NB4 (cell line): ENCODE results near the gene CHMP1A.
A peak's percentile ranks its signal among the peaks of the same experiment; 100 is the strongest.

ENCODE experiments used
- DNase-seq: peaks from one replicate; pipeline ENCODE4 v3.0.0; 2010; ENCODE audit warnings: low read depth
- H3K4me3 ChIP-seq: one replicate; pipeline ENCODE4 v1.5.1; 2011; ENCODE audit warnings: mild to moderate bottlenecking, low read depth, low read length, moderate library complexity
- MAX ChIP-seq: IDR thresholded peaks from 2 replicates; pipeline ENCODE4 v1.6.1; 2011; ENCODE audit warnings: low read depth, low read length
- MYC ChIP-seq: IDR thresholded peaks from 2 replicates; pipeline ENCODE4 v1.6.1; 2011; ENCODE audit warnings: low read depth, low read length
- POLR2A ChIP-seq: IDR thresholded peaks from 2 replicates; pipeline ENCODE4 v1.6.1; 2011; ENCODE audit warnings: mild to moderate bottlenecking; ENCODE audit not compliant: insufficient read length; ENCODE audit errors: extremely low read depth
- TF ChIP-seq, protein P1 (sequence below): IDR thresholded peaks from one replicate; pipeline ENCODE4 v1.5.1; 2012; ENCODE audit warnings: low read depth, low read length

CHMP1A gene

DNA sequence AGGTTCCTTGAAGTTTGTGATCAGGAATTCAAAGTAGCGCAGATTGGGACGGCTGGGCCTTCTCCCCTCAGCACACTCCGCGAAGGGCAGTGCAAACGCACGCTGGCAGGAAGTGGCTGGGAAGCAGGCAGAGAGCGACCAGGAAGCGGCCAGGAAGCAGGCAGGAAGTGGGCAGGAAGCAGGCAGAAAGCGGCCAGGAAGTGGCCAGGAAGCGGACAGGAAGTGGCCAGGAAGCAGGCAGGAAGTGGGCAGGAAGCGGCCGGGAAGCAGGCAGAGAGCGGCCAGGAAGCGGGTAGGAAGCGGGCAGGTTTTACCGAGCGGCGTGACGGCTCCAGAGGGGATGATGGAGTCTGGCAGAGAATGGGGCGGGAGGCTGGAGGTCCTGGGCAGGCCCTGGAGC lies 40.9 kb downstream of the CHMP1A start:
- TF ChIP-seq POLR2A (no peak), MAX (no peak), MYC (no peak)
- TF ChIP-seq, protein P1, sequence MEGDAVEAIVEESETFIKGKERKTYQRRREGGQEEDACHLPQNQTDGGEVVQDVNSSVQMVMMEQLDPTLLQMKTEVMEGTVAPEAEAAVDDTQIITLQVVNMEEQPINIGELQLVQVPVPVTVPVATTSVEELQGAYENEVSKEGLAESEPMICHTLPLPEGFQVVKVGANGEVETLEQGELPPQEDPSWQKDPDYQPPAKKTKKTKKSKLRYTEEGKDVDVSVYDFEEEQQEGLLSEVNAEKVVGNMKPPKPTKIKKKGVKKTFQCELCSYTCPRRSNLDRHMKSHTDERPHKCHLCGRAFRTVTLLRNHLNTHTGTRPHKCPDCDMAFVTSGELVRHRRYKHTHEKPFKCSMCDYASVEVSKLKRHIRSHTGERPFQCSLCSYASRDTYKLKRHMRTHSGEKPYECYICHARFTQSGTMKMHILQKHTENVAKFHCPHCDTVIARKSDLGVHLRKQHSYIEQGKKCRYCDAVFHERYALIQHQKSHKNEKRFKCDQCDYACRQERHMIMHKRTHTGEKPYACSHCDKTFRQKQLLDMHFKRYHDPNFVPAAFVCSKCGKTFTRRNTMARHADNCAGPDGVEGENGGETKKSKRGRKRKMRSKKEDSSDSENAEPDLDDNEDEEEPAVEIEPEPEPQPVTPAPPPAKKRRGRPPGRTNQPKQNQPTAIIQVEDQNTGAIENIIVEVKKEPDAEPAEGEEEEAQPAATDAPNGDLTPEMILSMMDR = no peak
- no peak overlapping the region for H3K4me3 ChIP-seq
- no peak for DNase-seq

- TF ChIP-seq POLR2A (no peak), MYC (no peak), MAX (no peak)
- TF ChIP-seq, protein P1 = peak; percentile 37
- no peak overlapping the region for H3K4me3 ChIP-seq
- no peak for DNase-seq
Observed at GRCh38 chr16:89615596-89616090, 41.9 kb downstream of the CHMP1A start.

DNA sequence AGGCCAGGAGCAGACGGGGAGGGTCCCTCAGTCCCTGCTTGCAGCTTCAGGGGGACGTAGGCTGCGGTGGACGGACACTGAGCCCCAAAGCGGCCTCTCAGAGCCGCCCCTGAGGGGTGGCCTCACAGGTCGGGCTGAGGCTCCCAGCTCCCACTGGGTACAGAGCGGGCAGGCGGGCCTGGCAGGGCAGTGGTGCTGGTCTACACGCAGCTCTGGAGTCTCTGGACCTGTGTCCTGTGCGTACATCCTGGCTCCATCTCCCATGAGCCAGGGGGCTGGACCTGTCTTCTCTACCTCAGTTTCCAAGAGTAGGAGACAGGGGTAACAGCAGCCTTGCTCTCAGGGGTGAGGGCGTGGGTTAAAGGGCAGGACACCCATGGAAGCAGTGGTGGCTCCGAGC lies 42.3 kb downstream of the CHMP1A start:
- TF ChIP-seq POLR2A = no peak
- no peak for TF ChIP-seq MYC
- TF ChIP-seq MAX = no peak
- TF ChIP-seq, protein P1 = no peak
- no peak overlapping the region for H3K4me3 ChIP-seq
- DNase-seq = no peak

GRCh38 chr16:89613954-89614459 lies 43.5 kb downstream of the CHMP1A start:
- DNase-seq = no peak
- no peak overlapping the region for H3K4me3 ChIP-seq
- TF ChIP-seq MAX (no peak), POLR2A (no peak), MYC (no peak)
- TF ChIP-seq, protein P1 = no peak

- H3K4me3 ChIP-seq = no peak within 1 kb of the TSS
- DNase-seq = peak; percentile 47
- TF ChIP-seq POLR2A (no peak), MAX (no peak), MYC (no peak)
- TF ChIP-seq, protein P1 = no peak
Observed at GRCh38 chr16:89613231-89613953, 44.1 kb downstream of the CHMP1A start, which contains the start of gene DPEP1. TSS of gene DPEP1 (plus strand) at chr16:89613642. CDS start at chr16:89630411, 16,769 bp downstream.
